Measurements from ENCODE around the gene ANKRD13B. TPM values are rescaled to one million over a fixed set of nuclear protein-coding genes. Genes with fewer than 3 reads are reported as not detected.
A peak's percentile ranks its signal among the peaks of the same experiment; 100 is the strongest.

The ANKRD13B gene
- polyA plus RNA-seq, 1 experiment, result 2.5 TPM

DNA sequence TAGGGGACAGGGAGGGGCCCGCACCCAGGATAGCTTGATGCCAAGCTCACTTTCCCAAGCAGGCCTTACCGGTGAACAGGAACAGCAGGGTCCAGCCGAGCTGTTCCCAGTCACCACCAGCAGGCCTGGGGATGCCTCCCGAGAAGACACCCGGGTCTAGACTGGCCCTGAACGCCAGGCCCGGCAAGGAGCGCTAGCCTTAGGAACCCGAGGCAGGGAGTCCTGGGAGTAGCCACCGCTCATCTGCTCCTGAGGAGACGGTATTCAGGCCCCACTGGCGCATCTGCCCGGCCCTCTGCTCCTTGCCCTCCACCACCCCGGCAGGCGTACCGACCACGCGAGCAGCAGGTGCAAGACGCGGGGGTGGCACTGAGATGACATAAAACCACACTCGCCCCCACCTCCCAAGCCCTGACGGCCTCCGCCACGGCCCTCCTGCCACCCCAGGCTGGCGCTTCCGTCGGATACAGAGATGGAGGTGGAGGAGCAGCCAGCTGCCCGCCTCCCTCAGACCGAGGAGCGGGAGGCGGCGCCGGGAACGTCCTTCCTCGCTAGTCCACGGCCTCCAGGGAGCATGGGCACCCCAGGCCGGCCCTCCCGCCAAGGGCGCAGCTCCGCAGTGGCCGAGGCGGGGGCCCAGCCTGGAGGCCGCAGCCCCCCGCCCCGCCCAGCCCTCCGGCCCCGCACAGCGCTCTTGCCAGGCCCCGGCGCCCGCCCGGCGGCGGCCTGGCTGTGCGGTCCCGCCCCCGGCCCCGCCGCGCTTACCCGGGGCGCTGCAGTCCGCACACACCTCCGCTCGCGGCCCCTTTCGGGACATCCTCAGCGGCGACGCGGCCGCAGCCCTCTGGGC is 4.1 kb upstream of the ANKRD13B start:
- ChIA-PET POLR2A (interaction anchor here (1.0 kb wide), 1 partner anchor 12 kb away, joined by 3 read pairs; no protein-coding TSS in a partner anchor), CTCF (interaction anchor here (1.2 to 1.6 kb wide), 3 partner anchors 16 to 29 kb away, joined by 5 to 8 read pairs (median 7); partner anchors contain the start of gene TP53I13)
- Histone ChIP-seq H3K27ac (ENCODE audit: low read depth, low read length) (no peak overlapping the region), H3K9me3 (ENCODE audit: control insufficient read depth, insufficient read depth, low read length) (no peaks in the 10 kb centered on the region; the same call in 1 of the 2 replicates), H3K27me3 (ENCODE audit: control insufficient read depth, insufficient read depth, low read length) (no peaks in the 10 kb centered on the region), H3K4me3 (ENCODE audit: low read depth, low read length) (peak overlapping the region; percentile 83)
- DNase-seq (ENCODE audit: low read depth, low spot score), result no peak
- TF ChIP-seq, protein P1, sequence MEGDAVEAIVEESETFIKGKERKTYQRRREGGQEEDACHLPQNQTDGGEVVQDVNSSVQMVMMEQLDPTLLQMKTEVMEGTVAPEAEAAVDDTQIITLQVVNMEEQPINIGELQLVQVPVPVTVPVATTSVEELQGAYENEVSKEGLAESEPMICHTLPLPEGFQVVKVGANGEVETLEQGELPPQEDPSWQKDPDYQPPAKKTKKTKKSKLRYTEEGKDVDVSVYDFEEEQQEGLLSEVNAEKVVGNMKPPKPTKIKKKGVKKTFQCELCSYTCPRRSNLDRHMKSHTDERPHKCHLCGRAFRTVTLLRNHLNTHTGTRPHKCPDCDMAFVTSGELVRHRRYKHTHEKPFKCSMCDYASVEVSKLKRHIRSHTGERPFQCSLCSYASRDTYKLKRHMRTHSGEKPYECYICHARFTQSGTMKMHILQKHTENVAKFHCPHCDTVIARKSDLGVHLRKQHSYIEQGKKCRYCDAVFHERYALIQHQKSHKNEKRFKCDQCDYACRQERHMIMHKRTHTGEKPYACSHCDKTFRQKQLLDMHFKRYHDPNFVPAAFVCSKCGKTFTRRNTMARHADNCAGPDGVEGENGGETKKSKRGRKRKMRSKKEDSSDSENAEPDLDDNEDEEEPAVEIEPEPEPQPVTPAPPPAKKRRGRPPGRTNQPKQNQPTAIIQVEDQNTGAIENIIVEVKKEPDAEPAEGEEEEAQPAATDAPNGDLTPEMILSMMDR (IDR thresholded peaks at IDR 0.05; ENCODE audit: low read depth, low read length), result no peak

DNA sequence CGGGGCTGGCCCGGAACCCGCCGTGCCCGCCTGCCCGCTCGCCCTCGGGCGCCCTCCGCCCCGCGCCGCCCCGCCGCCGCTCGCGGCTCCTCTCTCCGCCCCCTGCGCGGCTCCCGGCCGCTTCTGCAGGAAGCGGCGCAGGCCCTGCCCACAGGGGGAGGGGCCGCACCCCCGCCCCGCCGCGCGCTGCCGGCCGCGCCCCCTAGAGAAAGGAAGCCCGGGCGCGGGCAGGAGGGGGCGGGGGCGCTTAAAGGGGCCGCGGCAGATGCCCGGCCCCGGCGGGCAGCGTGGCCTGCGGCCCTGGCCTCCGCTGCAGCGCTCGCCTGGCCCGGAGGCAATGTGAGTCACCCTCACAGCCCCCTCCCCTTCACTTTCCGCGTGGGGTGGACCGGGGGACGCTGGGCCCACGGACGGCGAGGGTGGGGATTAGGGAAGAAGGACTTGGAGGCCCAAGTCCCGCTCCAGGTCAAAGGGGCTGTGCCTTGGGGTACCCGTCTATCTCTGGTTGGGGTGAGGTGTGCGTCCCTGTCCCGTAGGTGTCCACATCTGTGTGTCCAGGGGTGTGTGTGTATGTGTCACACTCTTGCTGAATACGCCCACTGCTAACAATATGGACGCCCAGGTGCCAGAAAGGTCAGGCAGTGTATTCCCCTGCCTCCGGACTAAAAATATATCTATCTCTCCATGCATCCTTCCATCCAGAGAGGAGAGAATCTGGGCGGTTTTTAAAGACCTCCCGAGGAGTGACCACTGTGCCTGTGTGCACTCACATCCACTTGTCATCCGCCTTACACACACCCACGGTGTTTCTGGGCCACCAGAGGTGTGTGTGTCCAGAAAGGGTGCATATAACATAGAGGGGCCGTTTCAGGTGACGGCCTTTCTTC is 3.2 kb upstream of the ANKRD13B start, which contains the start of gene GIT1:
GIT1 (minus strand) TSS at position 125 of the 887 bp plus-strand sequence. CDS start 270 bp downstream, outside the sequence.
- TF ChIP-seq, protein P1 (IDR thresholded peaks at IDR 0.05; ENCODE audit: low read depth, low read length), result no peak
- CTCF ChIA-PET, result interaction anchor here (0.6 to 1.0 kb wide), 3 partner anchors 17 to 219 kb away, joined by 3 to 5 read pairs (median 3); no protein-coding TSS in a partner anchor
- Histone ChIP-seq H3K27me3 (ENCODE audit: control insufficient read depth, insufficient read depth, low read length) (no peaks in the 10 kb centered on the region), H3K4me3 (ENCODE audit: low read depth, low read length) (peak within 1 kb of the TSS; percentile 83), H3K27ac (ENCODE audit: low read depth, low read length) (peak within 1 kb of the TSS; percentile 57), H3K9me3 (ENCODE audit: control insufficient read depth, insufficient read depth, low read length) (no peaks in the 10 kb centered on the region; the same call in 1 of the 2 replicates)
- DNase-seq (ENCODE audit: low read depth, low spot score), result no peak
- POLR2A ChIA-PET, result interaction anchor here (1.0 kb wide), 1 partner anchor 13 kb away, joined by 3 read pairs; no protein-coding TSS in a partner anchor

DNA sequence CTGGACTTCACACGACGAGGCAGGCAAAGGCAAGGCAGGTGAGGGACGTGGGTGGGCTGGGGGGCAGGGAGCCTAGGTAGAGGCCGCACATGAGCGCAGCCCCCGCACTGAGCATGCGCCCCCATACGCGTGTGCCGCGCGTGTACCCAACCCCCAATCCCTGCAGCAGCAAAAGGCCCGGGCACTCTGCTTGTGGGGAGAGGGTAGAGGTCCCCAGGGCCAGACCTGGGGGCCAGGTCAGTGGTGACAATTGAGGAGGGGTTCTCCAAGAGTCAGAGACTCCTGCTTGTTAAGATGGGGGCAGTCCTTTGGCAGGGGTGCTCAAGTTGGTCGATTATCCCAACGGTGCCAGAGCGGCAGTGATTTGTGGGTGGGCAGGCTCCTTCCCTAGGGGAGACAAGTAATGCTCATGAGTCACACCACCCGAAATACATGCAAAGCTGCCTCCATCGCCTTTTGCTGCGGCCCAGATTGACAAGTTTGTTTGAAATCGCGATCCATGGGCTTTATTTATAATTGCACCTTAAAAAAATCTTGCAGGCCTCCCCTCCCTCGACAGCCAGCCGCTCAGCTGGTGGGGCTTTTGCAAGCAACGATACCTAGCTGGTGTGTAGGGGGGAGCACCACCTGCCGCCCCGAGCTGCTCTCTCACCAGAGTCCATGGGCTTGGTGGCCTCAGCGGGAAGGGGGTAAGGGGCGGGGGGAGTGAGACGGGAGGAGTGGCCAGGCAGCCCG is 2.4 kb upstream of the ANKRD13B start:
- Histone ChIP-seq H3K27ac (ENCODE audit: low read depth, low read length) (peak overlapping the region; percentile 65), H3K9me3 (ENCODE audit: control insufficient read depth, insufficient read depth, low read length) (no peaks in the 10 kb centered on the region; the same call in 1 of the 2 replicates), H3K27me3 (ENCODE audit: control insufficient read depth, insufficient read depth, low read length) (no peaks in the 10 kb centered on the region), H3K4me3 (ENCODE audit: low read depth, low read length) (peak overlapping the region; percentile 61)
- DNase-seq (ENCODE audit: low read depth, low spot score), result no peak
- POLR2A ChIA-PET, result interaction anchor here (0.5 to 0.8 kb wide), 2 partner anchors 301 to 318 kb away, joined by 3 to 5 read pairs; no protein-coding TSS in a partner anchor
- CTCF ChIA-PET, result interaction anchor here (0.6 to 2.4 kb wide), 16 partner anchors 10 to 524 kb away, joined by 3 to 23 read pairs (median 4); partner anchors contain the start of gene TP53I13
- TF ChIP-seq, protein P1 (IDR thresholded peaks at IDR 0.05; ENCODE audit: low read depth, low read length), result no peak

DNA sequence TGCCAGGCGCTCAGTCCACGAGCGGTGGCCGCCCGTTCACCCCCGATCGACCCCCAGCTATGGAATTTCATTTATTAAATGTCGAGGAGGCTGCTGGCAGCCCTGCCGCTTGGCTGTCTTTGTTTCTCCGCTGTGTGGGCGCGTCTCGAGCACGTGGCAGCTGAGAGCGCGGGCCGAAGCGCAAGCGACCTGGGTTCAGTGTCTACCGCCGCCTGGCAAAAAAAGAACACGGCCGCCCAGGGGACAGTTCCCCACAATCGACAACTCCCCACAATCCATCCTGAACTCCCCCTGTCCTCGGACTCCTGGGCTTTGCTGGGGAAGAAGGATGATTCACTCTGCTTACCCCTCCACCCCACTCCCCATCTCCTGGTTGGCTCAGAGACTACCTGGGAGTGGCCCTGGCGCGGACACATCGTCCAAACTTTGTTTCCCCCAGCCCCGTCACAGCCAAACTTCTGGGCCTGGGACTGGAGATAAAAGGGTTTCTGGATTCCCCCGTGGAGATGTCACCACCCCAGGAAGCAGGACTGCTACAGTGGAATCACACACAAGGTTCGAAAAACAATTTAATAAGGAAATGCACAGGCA is 1.7 kb upstream of the ANKRD13B start:
- POLR2A ChIA-PET, result interaction anchor here (0.8 kb wide), 1 partner anchor 300 kb away, joined by 5 read pairs; no protein-coding TSS in a partner anchor
- Histone ChIP-seq H3K4me3 (ENCODE audit: low read depth, low read length) (peak overlapping the region; percentile 61), H3K27me3 (ENCODE audit: control insufficient read depth, insufficient read depth, low read length) (no peaks in the 10 kb centered on the region), H3K9me3 (ENCODE audit: control insufficient read depth, insufficient read depth, low read length) (no peaks in the 10 kb centered on the region; the same call in 1 of the 2 replicates), H3K27ac (ENCODE audit: low read depth, low read length) (peak overlapping the region; percentile 65)
- CTCF ChIA-PET, result interaction anchor here (0.6 to 2.4 kb wide), 22 partner anchors 9 to 524 kb away, joined by 3 to 23 read pairs (median 4); partner anchors contain the start of gene TP53I13
- DNase-seq (ENCODE audit: low read depth, low spot score), result no peak
- TF ChIP-seq, protein P1 (IDR thresholded peaks at IDR 0.05; ENCODE audit: low read depth, low read length), result no peak
